Measurements from ENCODE around the gene PLBD1.

PLBD1 gene

DNA sequence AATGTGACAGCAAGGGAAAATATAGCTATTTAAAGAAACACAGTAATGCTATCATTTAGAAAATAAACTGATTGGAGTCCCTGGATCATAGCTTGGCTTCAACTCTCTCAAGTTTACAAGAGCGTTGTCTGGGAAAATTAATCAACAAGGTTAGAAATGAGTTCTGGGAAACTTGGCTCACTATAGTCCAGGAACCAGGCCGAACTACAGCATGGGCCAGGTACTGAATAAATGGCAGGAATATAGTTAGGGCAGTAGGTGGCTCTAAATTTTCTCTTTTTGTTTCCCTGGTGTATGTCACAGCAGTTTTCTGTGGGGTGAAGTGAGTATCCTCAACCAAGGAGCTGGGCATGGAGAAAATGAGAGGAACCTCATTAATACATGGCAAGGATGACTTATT is 72.4 kb downstream of the PLBD1 start:
- H3K9ac ChIP-seq (ENCODE audit: low read depth, low read length): no peak overlapping the region
- H3K4me1 ChIP-seq (ENCODE audit: insufficient read depth, low read length): no peaks in the 10 kb centered on the region
- no peaks in the 10 kb centered on the region for H3K9me3 ChIP-seq (ENCODE audit: control insufficient read depth, insufficient read depth, low read length)
- peaks cover 10% of the 10 kb centered on the region; the same call in 1 of the 2 replicates for H3K36me3 ChIP-seq (ENCODE audit: insufficient read depth, low read length)

DNA sequence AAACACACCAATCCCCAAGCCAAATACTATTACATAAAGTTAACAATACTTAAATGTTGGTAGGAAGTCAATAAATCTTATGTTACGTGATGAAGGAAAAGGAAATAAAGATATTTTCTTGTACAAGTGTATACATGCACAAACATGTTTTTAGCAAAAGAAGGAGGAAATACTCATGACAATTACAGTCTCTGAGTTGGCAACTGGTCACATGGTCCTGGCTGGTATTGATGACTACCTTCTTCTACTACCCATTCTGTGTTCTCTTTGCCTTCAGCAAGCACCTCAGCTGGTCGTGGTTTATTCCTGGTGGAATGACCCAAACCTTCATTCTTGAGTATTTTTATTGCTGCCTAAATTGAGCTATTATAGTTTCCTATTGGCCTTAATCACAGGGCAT is 84.8 kb downstream of the PLBD1 start:
- Histone ChIP-seq H3K9me3 (ENCODE audit: control insufficient read depth, insufficient read depth, low read length) (no peaks in the 10 kb centered on the region), H3K4me1 (ENCODE audit: insufficient read depth, low read length) (no peaks in the 10 kb centered on the region), H3K36me3 (ENCODE audit: insufficient read depth, low read length) (peaks cover 14% of the 10 kb centered on the region), H3K9ac (ENCODE audit: low read depth, low read length) (no peak overlapping the region)

DNA sequence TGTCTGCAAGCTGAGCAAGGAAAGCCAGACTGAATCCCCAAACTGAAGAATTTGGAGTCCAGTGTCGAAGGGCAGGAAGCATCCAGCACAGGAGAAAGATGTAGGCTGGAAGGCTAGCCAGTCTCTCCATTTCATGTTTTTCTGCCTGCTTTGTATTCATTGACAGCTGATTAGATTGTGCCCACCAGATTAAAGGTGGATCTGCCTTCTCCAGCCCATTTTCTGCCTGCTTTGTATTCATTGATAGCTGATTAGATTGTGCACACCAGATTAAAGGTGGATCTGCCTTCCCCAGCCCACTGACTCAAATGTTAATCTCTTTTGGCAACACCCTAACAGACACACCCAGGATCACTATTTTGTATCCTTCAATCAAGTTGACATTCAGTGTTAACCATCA is 85.3 kb downstream of the PLBD1 start:
- Histone ChIP-seq H3K9me3 (ENCODE audit: control insufficient read depth, insufficient read depth, low read length) (no peaks in the 10 kb centered on the region), H3K36me3 (ENCODE audit: insufficient read depth, low read length) (peaks cover 12% of the 10 kb centered on the region), H3K4me1 (ENCODE audit: insufficient read depth, low read length) (no peaks in the 10 kb centered on the region), H3K9ac (ENCODE audit: low read depth, low read length) (no peak overlapping the region)

- H3K9me3 ChIP-seq (ENCODE audit: control insufficient read depth, insufficient read depth, low read length): no peaks in the 10 kb centered on the region
- no peaks in the 10 kb centered on the region for H3K4me1 ChIP-seq (ENCODE audit: insufficient read depth, low read length)
- H3K9ac ChIP-seq (ENCODE audit: low read depth, low read length): no peak overlapping the region
- H3K36me3 ChIP-seq (ENCODE audit: insufficient read depth, low read length): peaks cover 10% of the 10 kb centered on the region
These were observed 86.5 kb downstream of the PLBD1 start for GRCh38 chr12:14481201-14481600.

DNA sequence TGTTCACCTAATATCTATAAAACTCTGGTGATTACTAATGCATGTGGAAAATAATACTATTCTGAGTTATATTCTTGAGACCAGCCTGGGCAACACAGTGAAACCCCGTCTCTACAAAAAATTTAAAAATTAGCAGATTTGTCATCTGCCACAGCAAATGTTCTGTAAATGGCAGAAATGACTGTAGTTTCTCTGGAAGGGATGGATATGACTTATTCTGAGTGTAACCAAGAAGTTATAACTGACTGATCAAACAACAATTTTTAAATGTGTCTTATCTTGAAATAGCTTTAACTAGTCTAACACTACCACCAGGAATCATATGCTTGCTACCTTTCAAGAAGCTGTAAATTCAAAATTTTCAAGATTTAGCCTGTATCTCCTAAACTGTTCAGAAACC is 88.7 kb downstream of the PLBD1 start:
- Histone ChIP-seq H3K36me3 (ENCODE audit: insufficient read depth, low read length) (peaks cover 10% of the 10 kb centered on the region), H3K4me1 (ENCODE audit: insufficient read depth, low read length) (no peaks in the 10 kb centered on the region), H3K9me3 (ENCODE audit: control insufficient read depth, insufficient read depth, low read length) (peaks cover 7% of the 10 kb centered on the region; the same call in 1 of the 2 replicates), H3K9ac (ENCODE audit: low read depth, low read length) (no peak overlapping the region)

DNA sequence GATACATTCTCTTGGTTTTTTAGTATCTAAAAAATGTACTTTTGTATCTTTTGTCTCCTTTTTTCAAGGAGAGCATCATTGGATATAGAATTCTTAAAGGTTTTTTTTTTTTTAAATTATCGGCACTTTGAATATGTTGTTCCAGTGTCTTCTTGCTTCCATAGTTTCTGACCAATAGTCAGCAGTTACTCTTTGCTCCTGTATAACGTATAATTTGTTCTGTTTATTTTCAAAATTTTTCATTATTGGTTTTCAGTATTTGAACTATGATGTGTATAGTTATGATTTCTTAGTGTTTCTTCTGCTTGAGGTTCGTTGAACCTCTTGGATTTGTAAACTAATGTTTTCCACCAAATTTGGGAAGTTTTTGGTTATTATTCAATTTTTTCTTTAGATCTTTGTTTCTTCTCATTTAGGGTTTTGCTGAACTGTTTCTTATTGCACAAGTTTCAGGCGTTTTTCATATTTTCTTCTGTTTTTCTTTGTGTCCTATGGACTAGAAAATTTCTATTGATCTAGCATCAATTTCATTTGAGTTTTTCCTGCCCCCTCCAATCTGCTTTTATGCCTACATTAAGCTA is 93.9 kb downstream of the PLBD1 start:
- peaks cover 17% of the 10 kb centered on the region; the same call in 1 of the 2 replicates for H3K9me3 ChIP-seq (ENCODE audit: control insufficient read depth, insufficient read depth, low read length)
- no peak overlapping the region for H3K9ac ChIP-seq (ENCODE audit: low read depth, low read length)
- H3K36me3 ChIP-seq (ENCODE audit: insufficient read depth, low read length): peaks cover 7% of the 10 kb centered on the region; the same call in 1 of the 2 replicates
- no peaks in the 10 kb centered on the region for H3K4me1 ChIP-seq (ENCODE audit: insufficient read depth, low read length)

- no peak overlapping the region for H3K9ac ChIP-seq (ENCODE audit: low read depth, low read length)
- no peaks in the 10 kb centered on the region for H3K4me1 ChIP-seq (ENCODE audit: insufficient read depth, low read length)
- peaks cover 7% of the 10 kb centered on the region; the same call in 1 of the 2 replicates for H3K36me3 ChIP-seq (ENCODE audit: insufficient read depth, low read length)
- peaks cover 17% of the 10 kb centered on the region; the same call in 1 of the 2 replicates for H3K9me3 ChIP-seq (ENCODE audit: control insufficient read depth, insufficient read depth, low read length)
These were observed 96.2 kb downstream of the PLBD1 start for GRCh38 chr12:14471497-14471896.

DNA sequence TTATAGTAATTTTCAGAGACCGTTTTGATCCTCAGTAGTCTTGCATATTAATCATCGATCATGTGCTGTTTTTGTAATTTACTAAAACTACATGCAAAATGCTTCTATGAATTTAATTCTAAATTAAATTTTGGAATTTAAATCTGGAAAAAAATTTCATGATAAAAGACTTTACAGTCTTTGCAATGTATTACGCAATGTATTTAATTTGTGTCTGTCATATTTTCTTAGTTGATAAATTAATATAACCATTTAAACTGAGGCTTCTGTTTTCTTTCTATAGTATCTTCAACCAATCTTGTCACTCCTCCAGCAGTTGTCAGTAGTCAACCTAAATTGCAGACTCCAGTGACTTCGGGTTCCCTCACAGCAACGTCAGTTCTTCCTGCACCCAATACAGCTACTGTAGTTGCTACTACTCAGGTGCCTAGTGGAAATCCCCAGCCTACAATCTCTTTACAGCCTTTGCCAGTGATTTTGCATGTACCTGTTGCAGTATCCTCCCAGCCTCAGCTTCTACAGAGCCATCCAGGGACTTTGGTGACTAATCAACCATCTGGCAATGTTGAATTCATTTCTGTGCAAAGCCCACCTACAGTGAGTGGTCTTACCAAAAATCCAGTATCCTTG is 107.4 kb downstream of the PLBD1 start:
- H3K9ac ChIP-seq (ENCODE audit: low read depth, low read length): no peak overlapping the region
- peaks cover 2% of the 10 kb centered on the region; the same call in 1 of the 2 replicates for H3K4me1 ChIP-seq (ENCODE audit: insufficient read depth, low read length)
- no peaks in the 10 kb centered on the region for H3K9me3 ChIP-seq (ENCODE audit: control insufficient read depth, insufficient read depth, low read length)
- peaks cover 5% of the 10 kb centered on the region; the same call in 1 of the 2 replicates for H3K36me3 ChIP-seq (ENCODE audit: insufficient read depth, low read length)

- Histone ChIP-seq H3K36me3 (ENCODE audit: insufficient read depth, low read length) (no peaks in the 10 kb centered on the region), H3K9ac (ENCODE audit: low read depth, low read length) (no peak overlapping the region), H3K4me1 (ENCODE audit: insufficient read depth, low read length) (peaks cover 2% of the 10 kb centered on the region; the same call in 1 of the 2 replicates), H3K9me3 (ENCODE audit: control insufficient read depth, insufficient read depth, low read length) (no peaks in the 10 kb centered on the region)
These were observed 113.4 kb downstream of the PLBD1 start for GRCh38 chr12:14454098-14454907.
